GM19099 (cell line): ENCODE measurements around the gene CMTR1.
A peak's percentile ranks its signal among the peaks of the same experiment; 100 is the strongest.

Experiments
- POLR2A ChIP-seq: IDR thresholded peaks from 3 replicates; pipeline ENCODE4 v1.6.1; 2011; ENCODE audit warnings: low read depth; ENCODE audit not compliant: insufficient read length; ENCODE audit errors: extremely low read depth

The CMTR1 gene

GRCh38 chr6:37426058-37426944, 6.7 kb upstream of the CMTR1 start:
- no peak for TF ChIP-seq POLR2A

GRCh38 chr6:37426945-37427510, 6.0 kb upstream of the CMTR1 start:
- TF ChIP-seq POLR2A, result no peak

GRCh38 chr6:37429352-37429750, 3.7 kb upstream of the CMTR1 start:
- TF ChIP-seq POLR2A, result no peak

GRCh38 chr6:37432590-37432915, 468 bp upstream of the CMTR1 start:
- TF ChIP-seq POLR2A, result no peak

GRCh38 chr6:37433657-37434271, 743 bp downstream of the CMTR1 start:
- TF ChIP-seq POLR2A, result peak; percentile 48

- no peak for TF ChIP-seq POLR2A
These were observed 2.4 kb downstream of the CMTR1 start for GRCh38 chr6:37435373-37435772.

GRCh38 chr6:37435816-37436215, 2.8 kb downstream of the CMTR1 start:
- no peak for TF ChIP-seq POLR2A

- TF ChIP-seq POLR2A, result no peak
These were observed 5.9 kb downstream of the CMTR1 start for GRCh38 chr6:37438930-37439329.

- TF ChIP-seq POLR2A, result no peak
These were observed 8.6 kb downstream of the CMTR1 start for GRCh38 chr6:37441651-37442050.

- no peak for TF ChIP-seq POLR2A
These were observed 9.6 kb downstream of the CMTR1 start for GRCh38 chr6:37442416-37443215.

GRCh38 chr6:37449984-37450383, 17.0 kb downstream of the CMTR1 start:
- no peak for TF ChIP-seq POLR2A

- no peak for TF ChIP-seq POLR2A
These were observed 18.6 kb downstream of the CMTR1 start for GRCh38 chr6:37451441-37452193.

- no peak for TF ChIP-seq POLR2A
These were observed 19.5 kb downstream of the CMTR1 start for GRCh38 chr6:37452522-37452921.

GRCh38 chr6:37454420-37455140, 21.6 kb downstream of the CMTR1 start:
- TF ChIP-seq POLR2A, result no peak
